H1 (cell line): ENCODE results near the gene HUWE1.

Experiments
- CEBPB ChIP-seq: IDR thresholded peaks from 2 replicates; pipeline ENCODE4 v1.6.1; 2012; ENCODE audit warnings: low read depth, low read length
- CHD2 ChIP-seq: IDR thresholded peaks from 2 replicates; pipeline ENCODE4 v1.6.1; 2012; ENCODE audit warnings: low read length, improper control_type of control experiment
- CTCF ChIP-seq, 3 experiments: IDR thresholded peaks; 1 replicate in 2 of 3; 2 replicates in 1 of 3; pipeline versions ENCODE4 v1.5.1 to v1.6.1; 2011; ENCODE audit warnings: low read length in 3 of 3, mild to moderate bottlenecking in 3 of 3, inconsistent platforms in 2 of 3, low read depth in 1 of 3, moderate library complexity in 1 of 3; ENCODE audit not compliant: insufficient read depth in 1 of 3; ENCODE audit errors: control extremely low read depth in 1 of 3
- JUN ChIP-seq: IDR thresholded peaks from 2 replicates; pipeline ENCODE4 v1.6.1; 2011; ENCODE audit warnings: low read depth, mild to moderate bottlenecking, improper control_type of control experiment, low read length
- KDM4A ChIP-seq: IDR thresholded peaks from one replicate; pipeline ENCODE4 v1.7.1; 2012; ENCODE audit warnings: low read depth, mild to moderate bottlenecking, moderate library complexity, low read length, inconsistent platforms; ENCODE audit not compliant: severe bottlenecking
- MAFK ChIP-seq: IDR thresholded peaks from 2 replicates; pipeline ENCODE4 v1.6.1; 2012; ENCODE audit warnings: low read depth, mild to moderate bottlenecking, improper control_type of control experiment, low read length
- MAX ChIP-seq: IDR thresholded peaks from 2 replicates; pipeline ENCODE4 v1.6.1; 2012; ENCODE audit warnings: inconsistent platforms
- NANOG ChIP-seq: IDR thresholded peaks from 2 replicates; pipeline ENCODE4 v1.6.1; 2011; ENCODE audit warnings: low read length, low read depth, mild to moderate bottlenecking, inconsistent platforms; ENCODE audit not compliant: insufficient read depth, poor library complexity, severe bottlenecking
- RNF2 ChIP-seq: fragments of 200-900, 300-1000 bp; sonication (generic); IDR thresholded peaks from 2 replicates; pipeline ENCODE4 v1.7.1; 2016; ENCODE audit warnings: borderline replicate concordance, low read depth, mild to moderate bottlenecking, antibody characterized with exemption, low read length; ENCODE audit not compliant: poor library complexity, severe bottlenecking; ENCODE audit errors: missing control alignments
- USF2 ChIP-seq: IDR thresholded peaks from 2 replicates; pipeline ENCODE4 v1.6.1; 2011; ENCODE audit warnings: low read length, improper control_type of control experiment
- YY1 ChIP-seq: IDR thresholded peaks from 2 replicates; pipeline ENCODE4 v1.6.1; 2011; ENCODE audit warnings: low read depth, mild to moderate bottlenecking, low read length

GRCh38 chrX:53580742-53581504, 105.6 kb downstream of the HUWE1 start:
- no peak for TF ChIP-seq CEBPB
- TF ChIP-seq RNF2, result no peak
- no peak for TF ChIP-seq NANOG
- TF ChIP-seq CTCF (IDR thresholded peaks at IDR 0.05; ENCODE audit: control extremely low read depth in 1 of 3, insufficient read depth in 1 of 3, low read depth in 1 of 3, low read length in 3 of 3), result no peak
- no peak for TF ChIP-seq MAFK
- TF ChIP-seq KDM4A, result no peak
- TF ChIP-seq JUN, result no peak
- TF ChIP-seq MAX, result no peak
- TF ChIP-seq USF2, result no peak
- TF ChIP-seq YY1, result no peak
- TF ChIP-seq CHD2, result no peak
